ENCODE results near the gene SRC.

GRCh38 chr20:37354210-37355195, 8.6 kb downstream of the SRC start:
- TF ChIP-seq POLR2A (IDR thresholded peaks at IDR 0.05) (no peak), CTCF (IDR thresholded peaks at IDR 0.05 in 4 of 5, conservative IDR thresholded peaks at IDR 0.05 in 1 of 5) (no peak)

All from gastrocnemius medialis (tissue), 4 donors.